Liver (tissue), 9 donors: ENCODE results near the gene CREB3L2. TPM values are rescaled to one million over a fixed set of nuclear protein-coding genes. Genes with fewer than 3 reads are reported as not detected.
A peak's percentile ranks its signal among the peaks of the same experiment; 100 is the strongest.

Experiments
- DNase-seq: peaks from one replicate; pipeline ENCODE4 v3.0.0-alpha.2; 2017; ENCODE audit warnings: low spot score
- H3K27ac ChIP-seq, 2 donors: one replicate each; pipeline ENCODE4 v1.7.0; 2013; ENCODE audit warnings: inconsistent platforms in 2 of 2, low read length in 2 of 2, control low read depth in 1 of 2, low read depth in 1 of 2, mild to moderate bottlenecking in 1 of 2
- H3K27me3 ChIP-seq, 4 donors: one replicate each; pipeline versions ENCODE4 v1.6.1 to v1.7.0; 2013; ENCODE audit warnings: low read length in 3 of 4, inconsistent platforms in 1 of 4, mild to moderate bottlenecking in 1 of 4, moderate library complexity in 1 of 4; ENCODE audit not compliant: control insufficient read depth in 4 of 4, insufficient read depth in 4 of 4
- H3K36me3 ChIP-seq, 4 donors: one replicate each; pipeline versions ENCODE4 v1.6.1 to v1.7.0; 2013; ENCODE audit warnings: low read length in 3 of 4, mild to moderate bottlenecking in 3 of 4, low read depth in 1 of 4, moderate library complexity in 1 of 4; ENCODE audit not compliant: control insufficient read depth in 4 of 4, insufficient read depth in 3 of 4
- H3K4me1 ChIP-seq, 4 donors: one replicate each; pipeline versions ENCODE4 v1.6.1 to v1.7.0; 2013; ENCODE audit warnings: low read length in 3 of 4, mild to moderate bottlenecking in 3 of 4, moderate library complexity in 1 of 4; ENCODE audit not compliant: control insufficient read depth in 4 of 4, insufficient read depth in 4 of 4
- H3K4me3 ChIP-seq, 3 donors: one replicate each; pipeline versions ENCODE4 v1.6.1 to v1.7.0; 2013; ENCODE audit warnings: low read length in 3 of 3, control low read depth in 1 of 3, low read depth in 1 of 3, mild to moderate bottlenecking in 1 of 3
- H3K9ac ChIP-seq, 2 donors: one replicate each; pipeline ENCODE4 v1.7.0; 2013; ENCODE audit warnings: low read length in 2 of 2, mild to moderate bottlenecking in 2 of 2, moderate library complexity in 2 of 2, control low read depth in 1 of 2, low read depth in 1 of 2
- H3K9me3 ChIP-seq, 4 donors: one replicate each; pipeline versions ENCODE4 v1.6.1 to v1.7.0; 2013; ENCODE audit warnings: low read length in 3 of 4; ENCODE audit not compliant: control insufficient read depth in 4 of 4
- CTCF ChIP-seq: fragments of 150-350 bp; IDR thresholded peaks from 2 replicates; pipeline ENCODE4 v1.5.1; 2017; ENCODE audit warnings: improper control_type of control experiment, low read depth, low read length; ENCODE audit not compliant: missing input control
- EGR1 ChIP-seq, 2 donors: IDR thresholded peaks; 2 replicates each; pipeline ENCODE4 v1.6.1; 2016 to 2018; ENCODE audit warnings: antibody characterized with exemption in 2 of 2, low read depth in 2 of 2
- FOXA1 ChIP-seq: IDR thresholded peaks from 2 replicates; pipeline ENCODE4 v1.6.1; 2016; ENCODE audit warnings: antibody characterized with exemption
- GABPA ChIP-seq, 2 donors: IDR thresholded peaks in 1 of 2; conservative IDR thresholded peaks in 1 of 2; 2 replicates each; pipeline ENCODE4 v1.6.1; 2016; ENCODE audit warnings: antibody characterized with exemption in 2 of 2, mild to moderate bottlenecking in 1 of 2, moderate library complexity in 1 of 2
- HNF4A ChIP-seq, 2 donors: conservative IDR thresholded peaks; 2 replicates each; pipeline ENCODE4 v1.6.1; 2016; ENCODE audit warnings: antibody characterized with exemption in 2 of 2, mild to moderate bottlenecking in 2 of 2
- JUND ChIP-seq, 2 donors: IDR thresholded peaks; 2 replicates each; pipeline ENCODE4 v1.6.1; 2016; ENCODE audit warnings: antibody characterized with exemption in 2 of 2
- MAX ChIP-seq: IDR thresholded peaks from 2 replicates; pipeline ENCODE4 v1.6.1; 2016; ENCODE audit warnings: antibody characterized with exemption
- NR2F2 ChIP-seq: IDR thresholded peaks from 2 replicates; pipeline ENCODE4 v1.6.1; 2016; ENCODE audit warnings: antibody characterized with exemption
- RAD21 ChIP-seq, 2 donors: IDR thresholded peaks; 2 replicates each; pipeline ENCODE4 v1.6.1; 2016; ENCODE audit warnings: antibody characterized with exemption in 2 of 2, mild to moderate bottlenecking in 2 of 2
- REST ChIP-seq: IDR thresholded peaks from 2 replicates; pipeline ENCODE4 v1.6.1; 2016; ENCODE audit warnings: antibody characterized with exemption, mild to moderate bottlenecking
- RXRA ChIP-seq, 2 donors: IDR thresholded peaks; 2 replicates each; pipeline ENCODE4 v1.6.1; 2017 to 2018; ENCODE audit warnings: antibody characterized with exemption in 2 of 2, mild to moderate bottlenecking in 1 of 2
- SP1 ChIP-seq: IDR thresholded peaks from 2 replicates; pipeline ENCODE4 v1.6.1; 2018; ENCODE audit warnings: antibody characterized with exemption, mild to moderate bottlenecking
- TAF1 ChIP-seq: conservative IDR thresholded peaks from 2 replicates; pipeline ENCODE4 v1.6.1; 2016; ENCODE audit warnings: antibody characterized with exemption, mild to moderate bottlenecking
- YY1 ChIP-seq: IDR thresholded peaks from 2 replicates; pipeline ENCODE4 v1.6.1; 2016; ENCODE audit warnings: antibody characterized with exemption, mild to moderate bottlenecking
- ZBTB33 ChIP-seq: IDR thresholded peaks from 2 replicates; pipeline ENCODE4 v1.6.1; 2016; ENCODE audit warnings: antibody characterized with exemption
- WGBS: extraction: QIAGEN DNeasy Blood & Tissue Kit; methylation state at CpG from one replicate; pipeline ENCODE4 v1.1.7; 2013; 5-methylcytosine and 5-hydroxymethylcytosine counted together
- polyA plus RNA-seq, 2 donors: library from polyadenylated mRNA; stranded (reverse) in 1 of 2; unstranded in 1 of 2; fragments of 200-250 nt in 1 of 2; fragments of >200 nt in 1 of 2; fragmentation: Nextera tagmentation in 1 of 2; extraction: Ambion mirVana in 1 of 2; gene quantifications; one replicate each; pipeline versions ENCODE4 v1.2.1 to v1.2.3, GENCODE V29; 2013 to 2015
- total RNA-seq, 2 donors: library from RNA; depleted of rRNA; stranded (reverse); fragments of >200 nt; gene quantifications; one replicate each; pipeline ENCODE4 v1.2.3, GENCODE V29; 2014
- donor health status: healthy.
- donor health status: healthy.
- donor health status: healthy.
- donor health status: healthy.
- donor health status: healthy.

The CREB3L2 gene
- total and polyA plus RNA-seq, 4 donors = 6.7 to 16.6 (median 9.9) TPM

GRCh38 chr7:137977173-137977572 lies 24.7 kb downstream of the CREB3L2 start:
- Histone ChIP-seq H3K9ac (no peak overlapping the region), H3K4me3 (no peak overlapping the region), H3K9me3 (no peaks in the 10 kb centered on the region), H3K36me3 (no peaks in the 10 kb centered on the region), H3K4me1 (peaks cover 0 to 8% (median 2%) of the 10 kb centered on the region in 4 donors), H3K27me3 (no peaks in the 10 kb centered on the region), H3K27ac (peak overlapping the region in 1 of 2 donors; percentile 10)
- no peak for DNase-seq
- no peak for TF ChIP-seq EGR1 (IDR thresholded peaks at IDR 0.05; ENCODE audit: low read depth in 2 of 2)
- no peak for TF ChIP-seq RAD21 (IDR thresholded peaks at IDR 0.05)
- no peak for TF ChIP-seq CTCF
- no peak for TF ChIP-seq REST
- no peak for TF ChIP-seq FOXA1
- TF ChIP-seq ZBTB33 = no peak
- no peak for TF ChIP-seq TAF1
- TF ChIP-seq RXRA (IDR thresholded peaks at IDR 0.05) = no peak
- no peak for TF ChIP-seq JUND (IDR thresholded peaks at IDR 0.05)
- no peak for TF ChIP-seq YY1
- no peak for TF ChIP-seq GABPA (IDR thresholded peaks at IDR 0.05 in 1 of 2, conservative IDR thresholded peaks at IDR 0.05 in 1 of 2)
- no peak for TF ChIP-seq NR2F2
- TF ChIP-seq SP1 = no peak
- TF ChIP-seq MAX = no peak
- no peak for TF ChIP-seq HNF4A (conservative IDR thresholded peaks at IDR 0.05)
- WGBS = 55% methylated on average over 4 of the region's 4 CpGs

- TF ChIP-seq TAF1 = no peak
- DNase-seq = no peak
- H3K9me3 ChIP-seq = no peaks in the 10 kb centered on the region
- no peak overlapping the region for H3K27ac ChIP-seq
- H3K36me3 ChIP-seq = no peaks in the 10 kb centered on the region
- H3K9ac ChIP-seq = no peak overlapping the region
- H3K4me3 ChIP-seq = no peak overlapping the region
- peaks cover 0 to 8% (median 3%) of the 10 kb centered on the region in 4 donors for H3K4me1 ChIP-seq
- no peaks in the 10 kb centered on the region for H3K27me3 ChIP-seq
- WGBS = 76% methylated on average over 5 of the region's 5 CpGs
These were observed 25.2 kb downstream of the CREB3L2 start for GRCh38 chr7:137976696-137977095.
